Stimulated activated naive CD8-positive, alpha-beta T cell treated with anti-CD3 and anti-CD28 coated beads, Interleukin-15, amount 100 ng/mL, for 72 hours (primary cell): ENCODE data around the gene BAIAP2L2.
A peak's percentile ranks its signal among the peaks of the same experiment; 100 is the strongest.
"Not testable (repeated sequence)": the region's sequence is repeated elsewhere in the genome, so short reads cannot be mapped to it uniquely, and the experiment has no call there.

ENCODE experiments used
- ATAC-seq: fragments of 150-1000 bp; cut with Tn5 transposase; 2 replicates; pipeline ENCODE4 v1.10.0; 2021; ENCODE audit warnings: mild to moderate bottlenecking, moderate library complexity
- DNase-seq, 2 donors: peaks; one replicate each; pipeline ENCODE4 v3.0.0; 2021 to 2022
- H3K27ac Mint-ChIP-seq, 2 donors: one replicate each; pipeline ENCODE4 v1.8.0; 2022; ENCODE audit warnings: mild to moderate bottlenecking in 2 of 2, mixed read lengths in 2 of 2, moderate library complexity in 2 of 2
- H3K27me3 Mint-ChIP-seq: one replicate; pipeline ENCODE4 v1.8.0; 2022; ENCODE audit warnings: mixed read lengths
- H3K4me1 Mint-ChIP-seq: one replicate; pipeline ENCODE4 v1.8.0; 2022; ENCODE audit warnings: mild to moderate bottlenecking, mixed read lengths
- H3K4me3 Mint-ChIP-seq, 2 donors: one replicate each; pipeline ENCODE4 v1.8.0; 2022; ENCODE audit warnings: mild to moderate bottlenecking in 2 of 2, mixed read lengths in 2 of 2, moderate library complexity in 1 of 2
- H3K9me3 Mint-ChIP-seq, 2 donors: one replicate each; pipeline ENCODE4 v1.8.0; 2022; ENCODE audit warnings: mixed read lengths in 2 of 2

Gene BAIAP2L2

DNA sequence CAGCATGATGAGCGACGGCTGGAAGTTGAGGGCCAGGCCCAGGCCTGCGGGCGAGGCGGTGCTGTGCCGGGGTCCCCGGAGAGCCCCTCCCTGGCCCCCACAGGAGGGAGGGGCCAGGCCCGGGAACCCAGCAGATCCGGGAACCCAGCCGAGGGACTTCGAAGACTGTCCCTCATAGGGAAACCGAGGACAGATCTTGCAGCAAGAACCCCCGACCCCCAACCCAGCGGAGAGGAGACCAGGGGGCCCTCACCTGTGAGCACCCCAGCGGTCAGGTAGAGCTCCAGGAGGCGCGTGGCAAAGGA is 28.9 kb downstream of the BAIAP2L2 start:
- no peaks in the 10 kb centered on the region for H3K9me3 Mint-ChIP-seq
- DNase-seq: no peak
- peaks cover 11% of the 10 kb centered on the region for H3K4me1 Mint-ChIP-seq
- no peak overlapping the region for H3K27ac Mint-ChIP-seq
- no peak for ATAC-seq
- peaks cover 43% of the 10 kb centered on the region for H3K27me3 Mint-ChIP-seq
- peak overlapping the region; percentile 29 to 68 for H3K4me3 Mint-ChIP-seq

DNA sequence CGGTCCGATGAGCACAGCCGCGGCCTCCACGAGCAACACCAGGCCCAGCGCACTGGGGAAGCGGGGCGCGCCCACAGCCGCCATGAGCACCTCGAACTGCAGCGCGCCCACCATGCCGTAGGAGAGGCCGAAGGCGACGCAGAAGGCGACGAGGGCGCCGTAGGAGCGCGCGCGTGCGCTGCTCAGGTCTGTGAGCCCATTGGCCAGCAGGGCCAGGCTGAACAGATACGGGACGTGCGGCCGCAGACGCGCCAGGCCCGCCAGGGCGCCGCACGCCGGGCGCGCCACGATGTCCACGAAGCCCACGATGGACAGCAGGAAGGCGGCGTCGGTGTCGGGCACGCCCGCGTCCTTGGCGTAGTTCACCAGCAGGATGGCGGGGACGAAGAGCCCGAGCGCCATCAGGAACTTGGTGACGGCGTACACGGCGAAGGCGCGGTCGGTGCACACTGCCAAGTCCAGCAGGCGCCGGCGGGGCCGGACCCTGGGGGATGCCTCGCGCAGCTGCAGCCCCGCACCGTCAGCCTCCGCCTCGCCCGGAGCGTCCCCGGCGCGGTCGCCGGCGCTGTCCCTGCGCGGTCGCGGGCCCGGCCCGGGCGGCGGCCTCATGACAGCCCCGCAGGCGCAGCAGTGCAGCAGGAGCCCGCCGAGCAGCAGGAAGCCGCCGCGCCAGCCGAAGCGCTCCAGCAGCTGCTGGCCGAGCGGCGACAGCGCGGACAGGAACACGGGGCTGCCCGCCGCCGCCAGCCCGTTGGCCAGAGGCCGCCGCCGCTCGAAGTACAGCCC is 29.4 kb downstream of the BAIAP2L2 start:
- peak; percentile 57 for ATAC-seq
- H3K9me3 Mint-ChIP-seq: no peaks in the 10 kb centered on the region
- peaks cover 11% of the 10 kb centered on the region for H3K4me1 Mint-ChIP-seq
- DNase-seq: no peak
- peaks cover 43% of the 10 kb centered on the region for H3K27me3 Mint-ChIP-seq
- peak overlapping the region in 1 of 2 donors; percentile 56 for H3K4me3 Mint-ChIP-seq
- H3K27ac Mint-ChIP-seq: no peak overlapping the region

- Mint-ChIP-seq H3K9me3 (no peaks in the 10 kb centered on the region), H3K27me3 (peaks cover 43% of the 10 kb centered on the region), H3K27ac (no peak overlapping the region), H3K4me1 (peaks cover 11% of the 10 kb centered on the region), H3K4me3 (peak overlapping the region in 1 of 2 donors; percentile 56)
- no peak for DNase-seq
- ATAC-seq: no peak
Measured at GRCh38 chr22:38080474-38080849, 30.0 kb downstream of the BAIAP2L2 start.

GRCh38 chr22:38079804-38080203 is 30.7 kb downstream of the BAIAP2L2 start:
- Mint-ChIP-seq H3K9me3 (no peaks in the 10 kb centered on the region), H3K27ac (no peak overlapping the region), H3K4me3 (no peak overlapping the region), H3K27me3 (peaks cover 43% of the 10 kb centered on the region), H3K4me1 (peaks cover 11% of the 10 kb centered on the region)
- DNase-seq (no peak), ATAC-seq (no peak)

DNA sequence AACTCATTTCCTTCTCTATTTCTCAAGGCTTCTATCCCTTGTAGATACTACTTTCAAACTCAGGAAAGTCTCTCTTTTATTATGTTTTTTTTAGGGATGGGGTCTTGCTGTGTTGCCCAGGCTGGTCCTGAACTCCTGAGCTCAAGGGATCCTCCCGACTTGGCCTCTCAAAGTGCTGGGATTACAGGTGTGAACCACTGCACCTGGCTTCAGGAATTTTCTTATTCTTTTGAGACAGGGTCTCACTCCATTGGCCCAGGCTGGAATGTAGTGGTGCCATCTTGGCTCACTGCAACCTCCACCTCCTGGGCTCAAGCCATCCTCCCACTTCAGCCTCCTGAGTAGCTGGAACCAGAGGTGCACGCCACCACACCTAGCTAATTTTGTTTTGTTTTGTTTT is 31.3 kb downstream of the BAIAP2L2 start:
- H3K27ac Mint-ChIP-seq, H3K4me3 Mint-ChIP-seq, ATAC-seq, H3K9me3 Mint-ChIP-seq, DNase-seq: not testable (repeated sequence)
- Mint-ChIP-seq H3K27me3 (peaks cover 43% of the 10 kb centered on the region), H3K4me1 (peaks cover 11% of the 10 kb centered on the region)

GRCh38 chr22:38078046-38078840 is 32.2 kb downstream of the BAIAP2L2 start:
- peaks cover 37% of the 10 kb centered on the region for H3K27me3 Mint-ChIP-seq
- peaks cover 11% of the 10 kb centered on the region for H3K4me1 Mint-ChIP-seq
- no peak overlapping the region for H3K4me3 Mint-ChIP-seq
- H3K9me3 Mint-ChIP-seq: no peaks in the 10 kb centered on the region
- H3K27ac Mint-ChIP-seq: peak overlapping the region; percentile 72 to 89
- no peak for DNase-seq
- no peak for ATAC-seq

- Mint-ChIP-seq H3K4me1 (peaks cover 10% of the 10 kb centered on the region), H3K9me3 (no peaks in the 10 kb centered on the region), H3K4me3 (no peak overlapping the region), H3K27me3 (peaks cover 31% of the 10 kb centered on the region), H3K27ac (peak overlapping the region in 1 of 2 donors; percentile 72)
- DNase-seq: no peak
- no peak for ATAC-seq
Measured at GRCh38 chr22:38077595-38077994, 32.9 kb downstream of the BAIAP2L2 start.

DNA sequence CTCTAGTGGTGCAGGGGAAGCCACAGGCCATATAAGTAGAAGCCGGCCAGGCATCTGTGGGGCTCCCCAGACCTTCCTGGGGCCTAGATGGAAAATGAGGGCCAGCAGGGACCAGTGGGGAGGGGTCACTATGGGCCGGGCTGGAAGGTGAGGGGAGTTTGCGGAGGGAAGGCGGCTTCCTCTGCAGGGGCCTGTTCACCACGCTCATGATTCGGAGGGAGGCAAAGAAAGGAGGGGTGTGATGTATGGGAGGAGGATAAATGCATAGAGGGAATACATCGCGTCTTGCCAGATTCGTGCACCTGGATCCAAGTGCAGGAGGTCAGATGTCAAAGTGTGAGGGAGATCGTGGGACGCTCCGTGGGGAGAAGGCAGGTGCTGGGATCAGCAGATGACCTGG is 33.4 kb downstream of the BAIAP2L2 start:
- Mint-ChIP-seq H3K27ac (no peak overlapping the region), H3K9me3 (no peaks in the 10 kb centered on the region), H3K27me3 (peaks cover 26% of the 10 kb centered on the region), H3K4me1 (peaks cover 5% of the 10 kb centered on the region), H3K4me3 (no peak overlapping the region)
- DNase-seq: no peak
- no peak for ATAC-seq

- no peaks in the 10 kb centered on the region for H3K4me1 Mint-ChIP-seq
- H3K4me3 Mint-ChIP-seq: no peak overlapping the region
- ATAC-seq (no peak), DNase-seq (no peak)
- H3K9me3 Mint-ChIP-seq: no peaks in the 10 kb centered on the region
- H3K27me3 Mint-ChIP-seq: peaks cover 18% of the 10 kb centered on the region
- no peak overlapping the region for H3K27ac Mint-ChIP-seq
Measured at GRCh38 chr22:38075961-38076360, 34.5 kb downstream of the BAIAP2L2 start.

DNA sequence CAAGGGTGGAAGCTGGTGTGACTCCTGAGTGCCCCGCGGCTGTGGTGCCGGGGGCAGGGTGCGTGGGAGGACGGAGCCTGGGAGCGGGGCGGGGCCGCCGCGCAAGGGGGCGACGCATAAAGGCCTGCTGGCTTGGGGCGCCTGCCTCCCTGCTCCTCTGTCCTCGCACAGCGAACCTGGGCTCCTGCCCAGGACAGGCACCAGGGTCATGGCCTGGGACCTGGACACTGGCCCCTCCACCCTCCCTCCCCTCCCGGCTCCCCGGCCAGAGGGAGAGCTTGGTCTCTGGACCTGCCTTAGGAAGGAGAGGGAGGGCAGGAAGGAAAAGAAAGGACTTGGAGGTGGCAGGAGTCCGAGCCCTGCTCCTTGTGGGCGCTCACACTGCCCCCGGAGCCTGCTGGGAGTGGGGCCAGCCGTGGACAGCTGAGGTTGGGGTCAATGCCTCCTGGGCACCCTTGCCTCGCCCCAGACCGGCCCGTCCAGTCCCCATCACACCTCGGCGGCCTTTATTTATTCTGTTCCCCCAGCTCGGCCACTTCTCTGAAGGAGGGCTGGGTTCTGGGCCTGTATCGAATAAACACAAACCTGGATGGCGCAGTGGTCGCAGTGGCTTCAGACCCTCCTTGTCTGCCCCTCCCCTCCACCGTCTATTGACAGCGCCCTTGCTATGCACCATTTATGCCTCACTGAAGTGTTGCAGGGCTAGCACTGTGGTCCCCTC is 35.2 kb downstream of the BAIAP2L2 start:
- H3K4me3 Mint-ChIP-seq: no peak overlapping the region
- H3K27me3 Mint-ChIP-seq: peaks cover 11% of the 10 kb centered on the region
- H3K9me3 Mint-ChIP-seq: no peaks in the 10 kb centered on the region
- no peaks in the 10 kb centered on the region for H3K4me1 Mint-ChIP-seq
- H3K27ac Mint-ChIP-seq: no peak overlapping the region
- DNase-seq: no peak
- ATAC-seq: no peak

GRCh38 chr22:38074181-38075104 is 36.0 kb downstream of the BAIAP2L2 start:
- H3K9me3 Mint-ChIP-seq: no peaks in the 10 kb centered on the region
- no peak overlapping the region for H3K4me3 Mint-ChIP-seq
- ATAC-seq: no peak
- DNase-seq: no peak
- peak overlapping the region in 1 of 2 donors; percentile 46 for H3K27ac Mint-ChIP-seq
- H3K27me3 Mint-ChIP-seq: peaks cover 3% of the 10 kb centered on the region
- H3K4me1 Mint-ChIP-seq: no peaks in the 10 kb centered on the region

DNA sequence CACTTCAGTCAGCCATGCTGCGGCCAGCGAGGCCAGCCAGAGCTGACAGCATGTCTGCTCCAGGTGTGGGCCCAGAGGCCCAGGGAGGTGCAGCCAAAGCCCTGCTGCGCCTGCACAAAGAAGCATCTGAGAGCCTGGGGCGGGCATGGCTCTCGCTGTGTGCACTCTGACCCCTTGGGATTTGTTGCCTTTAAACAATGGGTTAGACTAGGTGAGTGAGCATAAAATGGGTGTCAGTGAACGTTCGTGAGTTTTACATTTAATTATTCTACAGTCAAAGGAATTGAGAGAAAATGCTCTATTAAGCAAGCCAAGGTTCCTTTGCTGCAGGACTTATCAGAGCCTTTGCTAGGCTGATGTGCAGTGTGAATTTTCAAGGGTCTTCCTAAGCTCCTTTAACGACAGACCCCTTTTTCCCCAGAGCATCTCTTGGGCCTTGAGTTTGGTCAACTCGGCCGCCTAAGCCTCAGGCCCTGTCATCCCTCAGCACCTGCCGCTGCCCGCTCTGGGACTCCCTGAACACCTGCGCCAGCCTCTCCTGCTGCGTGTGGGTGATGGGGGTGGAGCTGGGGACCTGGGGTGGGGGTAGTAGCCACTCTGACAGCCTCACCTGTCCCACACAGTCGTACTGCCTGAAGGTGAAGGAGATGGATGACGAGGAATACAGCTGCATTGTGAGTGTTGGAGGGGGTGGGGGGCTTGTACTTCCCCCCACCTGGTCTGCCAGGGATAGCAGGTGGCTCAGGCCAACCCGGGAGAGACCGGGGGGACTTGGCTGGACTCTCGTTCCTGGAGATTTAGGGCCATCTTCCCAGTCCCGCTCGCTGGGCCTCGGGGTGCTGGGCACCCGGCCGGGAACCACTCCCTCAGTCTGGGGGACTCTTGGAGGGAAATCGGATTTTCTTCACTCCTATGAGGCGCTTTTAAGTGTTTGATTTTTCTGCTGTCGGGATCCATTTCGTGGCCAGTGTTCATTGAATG is 37.0 kb downstream of the BAIAP2L2 start:
- Mint-ChIP-seq H3K4me3 (no peak overlapping the region), H3K4me1 (no peaks in the 10 kb centered on the region), H3K27me3 (no peaks in the 10 kb centered on the region), H3K27ac (peak overlapping the region in 1 of 2 donors; percentile 46), H3K9me3 (no peaks in the 10 kb centered on the region)
- no peak for ATAC-seq
- DNase-seq: no peak

DNA sequence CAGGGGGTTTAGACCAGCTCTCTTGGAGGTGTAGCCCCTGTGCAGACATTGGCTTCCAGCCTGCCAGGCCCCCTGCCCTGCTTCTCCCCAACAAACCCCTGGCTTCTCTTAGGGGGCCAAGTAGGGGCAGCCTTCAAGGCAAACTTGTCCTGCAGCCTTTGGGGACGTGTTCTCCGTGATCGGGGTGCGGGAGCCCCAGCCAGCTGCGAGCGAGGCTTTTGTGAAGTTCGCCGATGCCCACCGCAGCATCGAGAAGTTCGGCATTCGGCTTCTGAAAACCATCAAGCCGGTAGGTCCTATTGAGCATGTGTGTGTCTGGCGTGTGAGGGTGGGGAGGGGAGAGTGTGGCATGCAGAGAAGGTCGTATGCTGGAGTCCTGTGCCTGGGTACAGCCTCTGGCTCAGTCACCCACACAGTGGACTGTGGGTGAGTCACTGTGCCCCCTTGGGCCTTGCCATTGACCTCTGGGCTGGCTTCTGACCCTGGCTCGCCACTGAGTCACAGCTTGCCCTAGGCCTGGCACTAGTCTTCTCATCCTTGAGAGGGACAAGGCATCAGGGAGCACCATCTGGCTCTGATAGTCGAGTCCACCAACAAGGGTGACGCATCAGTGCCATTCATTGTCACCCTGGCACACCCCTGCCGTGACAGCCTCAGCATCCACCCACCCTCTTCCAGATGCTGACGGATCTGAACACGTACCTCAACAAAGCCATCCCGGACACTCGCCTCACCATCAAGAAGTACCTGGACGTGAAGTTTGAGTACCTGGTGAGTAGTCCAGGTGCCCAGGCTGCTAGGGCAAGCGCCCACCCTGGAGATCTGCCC is 37.9 kb downstream of the BAIAP2L2 start:
- DNase-seq: no peak
- Mint-ChIP-seq H3K27me3 (no peaks in the 10 kb centered on the region), H3K9me3 (no peaks in the 10 kb centered on the region), H3K27ac (no peak overlapping the region), H3K4me1 (no peaks in the 10 kb centered on the region), H3K4me3 (no peak overlapping the region)
- no peak for ATAC-seq
